ENCODE measurements around the gene ZSCAN12.

DNA sequence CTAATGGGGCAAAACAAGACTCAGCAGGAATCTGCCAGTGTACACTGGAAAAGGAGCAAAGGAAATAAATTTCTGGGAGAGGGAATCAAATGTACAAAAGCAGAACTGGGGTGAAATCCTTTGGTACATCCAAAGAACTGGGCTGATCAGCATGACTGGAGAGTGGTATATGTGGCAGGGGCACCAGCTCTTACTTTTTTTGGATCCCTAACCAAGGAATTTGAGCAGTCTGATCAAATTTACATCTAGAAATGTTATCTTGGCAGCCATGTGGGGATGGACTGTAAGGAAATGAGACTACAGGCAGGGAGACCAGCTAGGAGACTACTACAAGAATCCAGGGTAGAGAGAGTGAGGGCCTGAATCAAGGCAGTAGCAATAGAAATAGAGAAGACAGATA, 62.4 kb downstream of the ZSCAN12 start:
- TF ChIP-seq TCF12 (IDR thresholded peaks at IDR 0.05; ENCODE audit: low read depth): no peak
- no peak for TF ChIP-seq TAF1 (IDR thresholded peaks at IDR 0.05; ENCODE audit: low read depth)
- no peak for TF ChIP-seq CEBPB (IDR thresholded peaks at IDR 0.05)

Data from Ishikawa (cell line).